Thyroid gland (tissue), 4 donors: ENCODE results near the gene ADAMTSL3. TPM values are rescaled to one million over a fixed set of nuclear protein-coding genes. Genes with fewer than 3 reads are reported as not detected.

Experiments
- DNase-seq, 2 donors: peaks; one replicate each; pipeline ENCODE4 v3.0.0-alpha.2; 2019
- H3K27ac ChIP-seq, 3 donors: fragments of 200-600 bp; sonication (generic); 1 replicate in 2 of 3; 2 replicates in 1 of 3; pipeline ENCODE4 v1.5.1; 2016 to 2019; ENCODE audit warnings: mild to moderate bottlenecking in 1 of 3, moderate library complexity in 1 of 3
- H3K27me3 ChIP-seq: fragments of 200-600 bp; sonication (generic); one replicate; pipeline ENCODE4 v1.5.1; 2019
- H3K36me3 ChIP-seq, 2 donors: fragments of 200-600 bp; sonication (generic); one replicate each; pipeline ENCODE4 v1.5.1; 2016 to 2019
- H3K4me1 ChIP-seq, 2 donors: fragments of 200-600 bp; sonication (generic); one replicate each; pipeline ENCODE4 v1.5.1; 2017 to 2019
- H3K4me3 ChIP-seq, 3 donors: fragments of 200-600 bp; sonication (generic); replicated peaks in 1 of 3; 1 replicate in 2 of 3; 2 replicates in 1 of 3; pipeline ENCODE4 v1.5.1; 2016; ENCODE audit warnings: mild to moderate bottlenecking in 1 of 3
- H3K9me3 ChIP-seq: fragments of 200-600 bp; sonication (generic); one replicate; pipeline ENCODE4 v1.5.1; 2017
- POLR2A ChIP-seq, 2 donors: fragments of 450-650 bp; IDR thresholded peaks; one replicate each; pipeline ENCODE4 v1.6.1; 2017; ENCODE audit warnings: antibody characterized with exemption in 2 of 2, mild to moderate bottlenecking in 2 of 2, moderate library complexity in 1 of 2
- WGBS, 2 donors: methylation state at CpG; one replicate each; pipeline ENCODE4 v1.1.5; 2017; 5-methylcytosine and 5-hydroxymethylcytosine counted together
- intact Hi-C: fragments of 100-400 bp; cut with DNase I; formaldehyde crosslinking; loops from one replicate; pipeline ENCODE4 v1.15.1; 2023
- total RNA-seq, 4 donors: library from RNA; depleted of rRNA; stranded (reverse); fragments of >200 nt; gene quantifications; one replicate each; pipeline ENCODE4 v1.2.3, GENCODE V29; 2016
- TF ChIP-seq, protein P1 (sequence below), 6 experiments: fragments of 200-600 bp in 3 of 6; fragments of 450-650 bp in 3 of 6; sonication (generic) in 3 of 6; IDR thresholded peaks; one replicate each; pipeline ENCODE4 v1.5.1; 2016 to 2019; ENCODE audit warnings: antibody characterized with exemption in 6 of 6, mild to moderate bottlenecking in 2 of 6, inconsistent platforms in 1 of 6, moderate library complexity in 1 of 6

ADAMTSL3 gene
- total RNA-seq, 4 donors from 2014 or later: 5.5 to 14.8 (median 6.5) TPM

DNA sequence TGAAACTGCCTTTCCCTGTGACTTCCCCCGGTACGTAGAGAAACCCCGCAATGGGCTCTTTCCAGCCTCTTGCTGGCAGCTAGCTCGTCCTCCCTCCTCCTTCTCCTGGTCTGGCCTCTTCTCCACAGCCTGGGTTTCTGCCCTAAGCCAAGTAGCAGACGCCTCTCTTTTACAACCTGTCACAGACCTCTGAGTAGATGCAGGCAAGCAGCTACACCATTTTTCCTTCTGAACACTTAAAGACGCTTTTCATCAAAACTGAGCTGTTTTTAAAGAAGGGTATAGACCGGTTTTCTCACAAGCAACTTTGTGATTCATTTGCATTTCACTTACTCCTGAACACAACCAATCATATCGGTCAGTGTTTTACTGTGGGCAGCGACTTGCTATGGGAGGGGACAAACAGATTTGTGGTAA, 32.0 kb downstream of the ADAMTSL3 start:
- H3K4me1 ChIP-seq: no peaks in the 10 kb centered on the region
- 68 to 74% methylated on average over 9 of the region's 9 CpGs for whole genome bisulfite sequencing, 2 donors
- no peak overlapping the region for H3K4me3 ChIP-seq
- TF ChIP-seq, protein P1, sequence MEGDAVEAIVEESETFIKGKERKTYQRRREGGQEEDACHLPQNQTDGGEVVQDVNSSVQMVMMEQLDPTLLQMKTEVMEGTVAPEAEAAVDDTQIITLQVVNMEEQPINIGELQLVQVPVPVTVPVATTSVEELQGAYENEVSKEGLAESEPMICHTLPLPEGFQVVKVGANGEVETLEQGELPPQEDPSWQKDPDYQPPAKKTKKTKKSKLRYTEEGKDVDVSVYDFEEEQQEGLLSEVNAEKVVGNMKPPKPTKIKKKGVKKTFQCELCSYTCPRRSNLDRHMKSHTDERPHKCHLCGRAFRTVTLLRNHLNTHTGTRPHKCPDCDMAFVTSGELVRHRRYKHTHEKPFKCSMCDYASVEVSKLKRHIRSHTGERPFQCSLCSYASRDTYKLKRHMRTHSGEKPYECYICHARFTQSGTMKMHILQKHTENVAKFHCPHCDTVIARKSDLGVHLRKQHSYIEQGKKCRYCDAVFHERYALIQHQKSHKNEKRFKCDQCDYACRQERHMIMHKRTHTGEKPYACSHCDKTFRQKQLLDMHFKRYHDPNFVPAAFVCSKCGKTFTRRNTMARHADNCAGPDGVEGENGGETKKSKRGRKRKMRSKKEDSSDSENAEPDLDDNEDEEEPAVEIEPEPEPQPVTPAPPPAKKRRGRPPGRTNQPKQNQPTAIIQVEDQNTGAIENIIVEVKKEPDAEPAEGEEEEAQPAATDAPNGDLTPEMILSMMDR (IDR thresholded peaks at IDR 0.05): no peak
- no peak for TF ChIP-seq POLR2A (IDR thresholded peaks at IDR 0.05)
- H3K27ac ChIP-seq: no peak overlapping the region
- DNase-seq: no peak
- no peaks in the 10 kb centered on the region for H3K9me3 ChIP-seq
- H3K36me3 ChIP-seq: no peaks in the 10 kb centered on the region
- no peaks in the 10 kb centered on the region for H3K27me3 ChIP-seq
- intact Hi-C loops: no loop called here

DNA sequence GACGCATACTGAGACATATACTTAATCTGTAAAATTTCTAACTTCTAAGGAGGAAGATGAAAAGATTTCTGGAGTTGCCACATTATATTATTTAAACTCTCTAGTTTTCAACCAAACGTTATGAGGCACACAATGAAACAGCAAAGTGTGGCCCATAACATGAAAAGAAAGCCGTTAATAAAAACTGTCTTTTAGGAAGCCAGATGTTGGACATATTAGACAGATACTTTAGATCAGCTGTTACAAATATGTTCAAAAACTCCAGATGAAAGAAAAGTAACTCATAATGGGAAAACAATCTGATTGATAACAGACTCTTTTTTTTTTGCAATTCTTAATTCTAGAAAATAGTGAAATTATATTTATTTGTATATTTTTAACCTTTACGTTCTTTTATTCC, 34.3 kb downstream of the ADAMTSL3 start:
- no peaks in the 10 kb centered on the region for H3K4me1 ChIP-seq
- H3K4me3 ChIP-seq: no peak overlapping the region
- H3K27me3 ChIP-seq: no peaks in the 10 kb centered on the region
- no peaks in the 10 kb centered on the region for H3K9me3 ChIP-seq
- DNase-seq: no peak
- TF ChIP-seq, protein P1 (IDR thresholded peaks at IDR 0.05): no peak
- no peak for TF ChIP-seq POLR2A (IDR thresholded peaks at IDR 0.05)
- intact Hi-C loops: no loop called here
- no peaks in the 10 kb centered on the region for H3K36me3 ChIP-seq
- 93 to 94% methylated on average over 4 of the region's 4 CpGs for WGBS, 2 donors
- H3K27ac ChIP-seq: no peak overlapping the region

DNA sequence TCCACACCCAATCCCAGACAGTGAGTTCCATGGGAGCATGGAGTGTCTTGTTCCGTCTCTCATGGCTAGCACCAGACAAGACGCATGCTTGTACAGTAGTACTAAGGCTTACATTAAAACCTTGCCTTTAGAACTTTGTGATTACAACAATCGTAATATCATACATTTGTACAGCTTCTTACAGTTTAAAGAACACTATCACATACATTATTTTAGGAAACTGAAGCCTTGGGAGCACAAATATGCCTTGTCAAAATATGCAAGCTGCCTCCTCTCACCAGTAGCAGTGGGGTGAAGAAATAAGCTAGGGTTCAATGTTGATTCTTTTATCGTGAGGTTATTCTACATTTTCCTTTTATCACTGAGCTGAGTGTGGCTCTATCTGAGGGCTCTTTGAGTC, 36.8 kb downstream of the ADAMTSL3 start:
- WGBS, 2 donors: 86 to 87% methylated on average over 4 of the region's 4 CpGs

DNA sequence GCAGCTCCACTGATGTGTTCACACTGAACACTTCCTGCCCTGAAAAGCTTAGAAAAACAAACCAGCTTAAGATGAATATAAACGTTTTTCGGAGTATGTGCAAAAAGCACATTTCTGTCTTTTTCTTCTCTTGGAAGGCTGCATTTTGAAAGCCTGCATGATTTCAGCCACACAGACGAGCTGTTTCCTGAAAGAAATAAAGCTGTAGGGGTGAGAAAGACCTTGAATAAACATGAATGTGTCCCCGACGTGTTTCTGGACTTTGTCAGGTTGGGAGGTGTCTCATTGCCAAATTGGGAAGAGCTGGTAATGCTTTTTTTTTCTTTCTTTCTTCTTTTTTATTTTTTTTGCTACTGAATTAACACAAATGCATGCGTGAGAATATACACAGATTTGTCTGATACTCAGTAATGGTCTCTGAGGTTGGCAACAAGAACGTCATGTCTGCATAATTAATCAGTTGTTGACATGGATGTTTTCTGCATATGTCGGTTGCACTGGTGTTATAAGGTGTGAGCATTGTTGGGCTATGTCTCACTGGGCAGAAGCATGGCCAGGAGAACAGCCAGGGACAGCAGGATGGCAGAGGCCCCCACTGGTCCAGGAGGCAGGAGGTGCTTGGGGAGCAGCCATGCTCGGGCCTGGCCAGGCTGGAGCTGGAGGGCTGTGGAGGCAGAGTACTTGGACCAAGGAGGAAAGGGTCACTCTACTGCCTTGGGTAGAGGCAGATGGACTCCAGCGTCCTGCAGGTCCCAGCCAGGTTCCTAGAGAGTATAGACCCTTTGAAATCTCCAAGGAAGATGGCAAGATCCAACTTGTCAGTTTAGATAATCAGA, 39.0 kb downstream of the ADAMTSL3 start:
- intact Hi-C loops: no loop called here
- H3K4me3 ChIP-seq: no peak overlapping the region

More for the DNA sequence above, 36.8 kb downstream of the ADAMTSL3 start:
- Histone ChIP-seq H3K9me3 (no peaks in the 10 kb centered on the region), H3K36me3 (no peaks in the 10 kb centered on the region), H3K27me3 (no peaks in the 10 kb centered on the region), H3K4me3 (no peak overlapping the region), H3K4me1 (no peaks in the 10 kb centered on the region), H3K27ac (no peak overlapping the region)
- no peak for DNase-seq
- intact Hi-C loops: no loop called here
- no peak for TF ChIP-seq POLR2A (IDR thresholded peaks at IDR 0.05)
- TF ChIP-seq, protein P1 (IDR thresholded peaks at IDR 0.05): no peak

DNA sequence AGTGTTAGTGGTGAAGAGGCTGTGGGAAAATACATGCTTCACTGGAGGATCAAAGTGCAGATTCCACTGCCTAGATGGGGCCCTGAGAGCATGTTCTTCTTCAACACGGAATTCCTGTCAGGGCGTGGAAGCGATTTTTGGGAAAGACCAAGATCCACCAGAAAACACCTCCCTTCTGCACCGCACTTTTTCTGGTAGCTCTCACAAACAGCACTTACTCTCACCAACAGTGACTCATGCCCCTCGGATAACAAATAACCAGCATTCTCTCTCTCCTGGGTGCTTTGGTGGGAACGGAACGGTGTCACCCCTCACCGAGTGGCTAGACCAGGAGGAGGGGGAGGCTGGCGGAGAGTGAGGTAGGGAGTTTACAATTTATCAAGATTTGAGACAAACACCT, 40.1 kb downstream of the ADAMTSL3 start:
- Histone ChIP-seq H3K4me1 (no peaks in the 10 kb centered on the region), H3K27me3 (no peaks in the 10 kb centered on the region), H3K9me3 (no peaks in the 10 kb centered on the region), H3K4me3 (no peak overlapping the region), H3K36me3 (no peaks in the 10 kb centered on the region), H3K27ac (no peak overlapping the region)
- TF ChIP-seq, protein P1 (IDR thresholded peaks at IDR 0.05): no peak
- TF ChIP-seq POLR2A (IDR thresholded peaks at IDR 0.05): no peak
- WGBS, 2 donors: 59 to 63% methylated on average over 9 of the region's 9 CpGs
- intact Hi-C loops: no loop called here
- DNase-seq: no peak

More for the DNA sequence above, 39.0 kb downstream of the ADAMTSL3 start:
- Histone ChIP-seq H3K36me3 (no peaks in the 10 kb centered on the region), H3K27ac (no peak overlapping the region), H3K9me3 (no peaks in the 10 kb centered on the region), H3K27me3 (no peaks in the 10 kb centered on the region), H3K4me1 (no peaks in the 10 kb centered on the region)
- DNase-seq: no peak
- TF ChIP-seq POLR2A (IDR thresholded peaks at IDR 0.05): no peak
- TF ChIP-seq, protein P1 (IDR thresholded peaks at IDR 0.05): no peak
- WGBS, 2 donors: 56 to 67% methylated on average over 10 of the region's 10 CpGs
